GM23248 (cell line): ENCODE results near the gene KRT23. TPM values are rescaled to one million over a fixed set of nuclear protein-coding genes. Genes with fewer than 3 reads are reported as not detected.

Source experiments
- DNase-seq: peaks from one replicate; pipeline ENCODE4 v3.0.0-alpha.2; 2015
- H2AFZ ChIP-seq: fragments of 200-600 bp; sonication (generic); 2 replicates; pipeline ENCODE4 v1.6.1; 2016; ENCODE audit warnings: antibody characterized with exemption
- H3F3A ChIP-seq: fragments of 200-600 bp; sonication (generic); 2 replicates; pipeline ENCODE4 v1.6.1; 2016; ENCODE audit warnings: mild to moderate bottlenecking, antibody characterized with exemption, mixed run types; ENCODE audit not compliant: insufficient read depth
- H3K27ac ChIP-seq: fragments of 200-600 bp; sonication (generic); 2 replicates; pipeline ENCODE4 v1.5.1; 2016; ENCODE audit warnings: mild to moderate bottlenecking
- H3K27me3 ChIP-seq: fragments of 200-600 bp; sonication (generic); replicated peaks from 2 replicates; pipeline ENCODE4 v1.6.1; 2016; ENCODE audit warnings: mild to moderate bottlenecking; ENCODE audit not compliant: insufficient read depth
- H3K36me3 ChIP-seq: fragments of 200-600 bp; sonication (generic); 2 replicates; pipeline ENCODE4 v1.6.1; 2016; ENCODE audit warnings: low read depth, mild to moderate bottlenecking
- H3K4me1 ChIP-seq: fragments of 200-600 bp; sonication (generic); 2 replicates; pipeline ENCODE4 v1.6.1; 2016; ENCODE audit warnings: mild to moderate bottlenecking; ENCODE audit not compliant: insufficient read depth
- H3K4me2 ChIP-seq: fragments of 200-600 bp; sonication (generic); one replicate; pipeline ENCODE4 v1.6.1; 2016; ENCODE audit warnings: mild to moderate bottlenecking; ENCODE audit not compliant: unreplicated experiment
- H3K4me3 ChIP-seq: fragments of 200-600 bp; sonication (generic); 2 replicates; pipeline ENCODE4 v1.5.1; 2016; ENCODE audit warnings: mild to moderate bottlenecking
- H3K79me2 ChIP-seq: fragments of 200-600 bp; sonication (generic); 2 replicates; pipeline ENCODE4 v1.6.1; 2016; ENCODE audit warnings: mild to moderate bottlenecking; ENCODE audit not compliant: insufficient read depth
- H3K9ac ChIP-seq: fragments of 200-600 bp; sonication (generic); 2 replicates; pipeline ENCODE4 v1.6.1; 2016; ENCODE audit warnings: mild to moderate bottlenecking
- H3K9me2 ChIP-seq: fragments of 200-600 bp; sonication (generic); 2 replicates; pipeline ENCODE4 v1.6.1; 2016; ENCODE audit warnings: mixed run types, mild to moderate bottlenecking, moderate library complexity; ENCODE audit not compliant: insufficient read depth
- H3K9me3 ChIP-seq: fragments of 200-600 bp; sonication (generic); one replicate; pipeline ENCODE4 v1.6.1; 2017; ENCODE audit warnings: low read depth
- H4K20me1 ChIP-seq: fragments of 200-600 bp; sonication (generic); 2 replicates; pipeline ENCODE4 v1.6.0; 2016; ENCODE audit not compliant: insufficient read depth
- EZH2 ChIP-seq: fragments of 200-600 bp; sonication (generic); IDR thresholded peaks from 2 replicates; pipeline ENCODE4 v1.6.1; 2018; ENCODE audit warnings: antibody characterized with exemption, mild to moderate bottlenecking; ENCODE audit not compliant: insufficient read depth, poor library complexity, severe bottlenecking
- EZH2phosphoT487 ChIP-seq: fragments of 200-600 bp; sonication (generic); IDR thresholded peaks from 2 replicates; pipeline ENCODE4 v1.6.1; 2018; ENCODE audit warnings: antibody characterized with exemption, moderate library complexity, mild to moderate bottlenecking, low read depth; ENCODE audit not compliant: insufficient read depth
- WGBS, 2 experiments: methylation state at CpG; one replicate each; pipeline ENCODE4 v1.1.6; 2015 to 2017; ENCODE audit warnings: low lambda C conversion rate in 2 of 2, low coverage in 1 of 2; ENCODE audit errors: missing lambda C conversion rate in 2 of 2; 5-methylcytosine and 5-hydroxymethylcytosine counted together
- in situ Hi-C: fragments of 300-500 bp; cut with MboI; formaldehyde crosslinking; loops from 2 replicates; pipeline ENCODE4 v1.15.0; 2020
- polyA plus RNA-seq: library from polyadenylated mRNA; unstranded; fragments of >200 nt; fragmentation: Nextera tagmentation; extraction: Ambion mirVana; gene quantifications from 2 replicates; pipeline ENCODE4 v1.2.1, GENCODE V29; 2016
- total RNA-seq: library from RNA; depleted of rRNA; stranded (reverse); fragments of >200 nt; shearing (Covaris generic); gene quantifications from 2 replicates; pipeline ENCODE4 v1.2.3, GENCODE V29; 2014

Gene KRT23
- total and polyA plus RNA-seq, 2 experiments from 2014 or later = not detected

DNA sequence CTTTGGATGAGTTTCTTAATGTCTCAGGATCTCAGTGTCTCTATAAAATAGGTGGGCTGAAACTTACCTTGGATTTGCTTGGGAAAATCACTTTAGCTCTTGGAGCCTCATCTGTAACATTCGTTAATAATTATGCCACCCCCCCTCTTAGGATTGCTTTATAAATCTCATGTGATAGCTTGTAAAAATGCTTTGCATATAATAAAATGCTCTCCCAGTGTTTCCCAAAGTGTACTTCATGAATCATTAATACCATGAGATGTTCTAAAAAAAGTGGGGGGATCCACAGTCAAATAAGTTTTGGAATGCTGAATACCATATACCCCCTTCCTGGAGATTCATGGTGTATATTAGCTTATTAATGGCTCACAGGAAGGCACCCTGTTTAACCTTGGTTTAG, 24.1 kb upstream of the KRT23 start:
- H3K27me3 ChIP-seq = no peaks in the 10 kb centered on the region
- H3K9me2 ChIP-seq = no peaks in the 10 kb centered on the region
- in situ Hi-C loops = no loop called here
- no peak overlapping the region for H3K4me2 ChIP-seq
- H3F3A ChIP-seq = peaks cover 31% of the 10 kb centered on the region
- no peaks in the 10 kb centered on the region for H4K20me1 ChIP-seq
- peaks cover 31% of the 10 kb centered on the region for H3K4me1 ChIP-seq
- H3K27ac ChIP-seq = no peak overlapping the region
- no peak for DNase-seq
- no peak overlapping the region for H2AFZ ChIP-seq
- no peak overlapping the region for H3K4me3 ChIP-seq
- no peaks in the 10 kb centered on the region for H3K79me2 ChIP-seq
- no peak overlapping the region for H3K9ac ChIP-seq
- no peaks in the 10 kb centered on the region for H3K36me3 ChIP-seq
- no peaks in the 10 kb centered on the region for H3K9me3 ChIP-seq
- 17 to 22% methylated on average over 1 of the region's 1 CpG for WGBS, 2 experiments
- TF ChIP-seq EZH2phosphoT487 (no peak), EZH2 (no peak)

- Histone ChIP-seq H3K4me3 (no peak overlapping the region), H3K36me3 (no peaks in the 10 kb centered on the region), H3K27ac (no peak overlapping the region), H3K79me2 (no peaks in the 10 kb centered on the region), H3K4me1 (peaks cover 44% of the 10 kb centered on the region), H3K27me3 (no peaks in the 10 kb centered on the region), H4K20me1 (no peaks in the 10 kb centered on the region), H3F3A (peaks cover 43% of the 10 kb centered on the region), H3K4me2 (no peak overlapping the region), H3K9me2 (no peaks in the 10 kb centered on the region), H3K9ac (no peak overlapping the region), H3K9me3 (no peaks in the 10 kb centered on the region), H2AFZ (no peak overlapping the region)
- WGBS, 2 experiments = 98% methylated on average over 10 of the region's 10 CpGs
- no peak for DNase-seq
- TF ChIP-seq EZH2 (no peak), EZH2phosphoT487 (no peak)
- in situ Hi-C loops = no loop called here
Observed at GRCh38 chr17:40960144-40960543, 22.7 kb upstream of the KRT23 start.

GRCh38 chr17:40958086-40958953, 20.9 kb upstream of the KRT23 start:
- no peak for DNase-seq
- in situ Hi-C loops = no loop called here
- no peak overlapping the region for H2AFZ ChIP-seq
- WGBS, 2 experiments = 87 to 88% methylated on average over 12 of the region's 12 CpGs
- no peaks in the 10 kb centered on the region for H4K20me1 ChIP-seq
- peak overlapping the region; percentile 21 for H3K4me2 ChIP-seq
- H3K27me3 ChIP-seq = no peaks in the 10 kb centered on the region
- H3K79me2 ChIP-seq = no peaks in the 10 kb centered on the region
- H3K36me3 ChIP-seq = no peaks in the 10 kb centered on the region
- no peaks in the 10 kb centered on the region for H3K9me2 ChIP-seq
- H3K9ac ChIP-seq = 0 out of 2 replicates have a peak overlapping the region, but pooled peaks have one; percentile 19
- H3K9me3 ChIP-seq = no peaks in the 10 kb centered on the region
- peak overlapping the region; percentile 72 for H3K27ac ChIP-seq
- H3K4me1 ChIP-seq = peaks cover 61% of the 10 kb centered on the region
- no peak for TF ChIP-seq EZH2
- no peak for TF ChIP-seq EZH2phosphoT487
- H3K4me3 ChIP-seq = no peak overlapping the region
- H3F3A ChIP-seq = peaks cover 59% of the 10 kb centered on the region

- Histone ChIP-seq H2AFZ (no peak overlapping the region), H3K4me3 (0 out of 2 replicates have a peak overlapping the region, but pooled peaks have one; percentile 2), H4K20me1 (no peaks in the 10 kb centered on the region), H3K36me3 (no peaks in the 10 kb centered on the region), H3K27me3 (no peaks in the 10 kb centered on the region), H3K9ac (peak overlapping the region; percentile 19; the same call in 1 of the 2 replicates), H3F3A (peaks cover 74% of the 10 kb centered on the region), H3K4me2 (peak overlapping the region; percentile 21), H3K9me2 (no peaks in the 10 kb centered on the region), H3K9me3 (no peaks in the 10 kb centered on the region), H3K4me1 (peaks cover 78% of the 10 kb centered on the region), H3K79me2 (no peaks in the 10 kb centered on the region), H3K27ac (peak overlapping the region; percentile 72)
- DNase-seq = peak; percentile 90
- in situ Hi-C loops = no loop called here
- no peak for TF ChIP-seq EZH2
- 0 out of 2 replicates have a peak, but pooled peaks have one; percentile 80 for TF ChIP-seq EZH2phosphoT487
- 50 to 51% methylated on average over 8 of the region's 8 CpGs for WGBS, 2 experiments
Observed at GRCh38 chr17:40956401-40957254, 19.2 kb upstream of the KRT23 start.
